Calu3 (cell line): ENCODE measurements around the gene TMEM167A. TPM values are rescaled to one million over a fixed set of nuclear protein-coding genes. Genes with fewer than 3 reads are reported as not detected.

Experiments
- BruUV-seq: library from RNA; stranded (reverse); fragments of 400-500 nt; replicated peaks from 2 replicates; lab custom pipeline; 2021; lab: Mats Ljungman, UMichigan
- CTCF ChIA-PET: fragments of 300-600 bp; sonication (Branson Sonifier 250); formaldehyde crosslinking; loops from one replicate; lab custom pipeline; 2022; ENCODE audit warnings: antibody characterized with exemption; lab: Charles Lee
- DNase-seq: peaks from one replicate; pipeline ENCODE4 v3.0.0; 2022
- H3K27ac Mint-ChIP-seq: one replicate; pipeline ENCODE4 v1.8.0; 2022; ENCODE audit warnings: mixed read lengths; ENCODE audit not compliant: unreplicated experiment
- H3K27me3 Mint-ChIP-seq: one replicate; pipeline ENCODE4 v1.8.0; 2022; ENCODE audit warnings: mixed read lengths; ENCODE audit not compliant: unreplicated experiment
- H3K36me3 Mint-ChIP-seq: one replicate; pipeline ENCODE4 v1.8.0; 2022; ENCODE audit warnings: mild to moderate bottlenecking, moderate library complexity, mixed read lengths; ENCODE audit not compliant: insufficient read depth, unreplicated experiment
- H3K4me1 Mint-ChIP-seq: one replicate; pipeline ENCODE4 v1.8.0; 2022; ENCODE audit warnings: mild to moderate bottlenecking, low read depth, mixed read lengths; ENCODE audit not compliant: unreplicated experiment
- H3K4me3 Mint-ChIP-seq: one replicate; pipeline ENCODE4 v1.8.0; 2022; ENCODE audit warnings: mild to moderate bottlenecking, low read depth, moderate library complexity, mixed read lengths; ENCODE audit not compliant: unreplicated experiment
- H3K9me3 Mint-ChIP-seq: one replicate; pipeline ENCODE4 v1.8.0; 2022; ENCODE audit warnings: low read depth, mixed read lengths; ENCODE audit not compliant: unreplicated experiment
- CTCF ChIP-seq: fragments of 200-600 bp; IDR thresholded peaks from one replicate; pipeline ENCODE4 v1.8.0; 2022; ENCODE audit warnings: antibody characterized with exemption; ENCODE audit not compliant: unreplicated experiment
- intact Hi-C: fragments of 100-400 bp; cut with micrococcal nuclease; formaldehyde crosslinking; loops from one replicate; pipeline ENCODE4 v1.10.0; 2022; ENCODE audit not compliant: unreplicated experiment
- total RNA-seq: library from RNA; stranded (reverse); gene quantifications from 2 replicates; pipeline ENCODE4 v1.2.3, GENCODE V29; 2022

TMEM167A gene
- total RNA-seq, 1 experiment from 2014 or later: 165 TPM

- DNase-seq: peak; percentile 55
- BruUV-seq: no TSS peak
- Mint-ChIP-seq H3K36me3 (peaks cover 12% of the 10 kb centered on the region), H3K9me3 (peaks cover 8% of the 10 kb centered on the region), H3K27me3 (no peaks in the 10 kb centered on the region), H3K4me1 (peaks cover 34% of the 10 kb centered on the region), H3K4me3 (peak overlapping the region; percentile 76), H3K27ac (peak overlapping the region; percentile 76)
- intact Hi-C loops: loop anchor here (5.0 to 10.0 kb wide), 4 partner anchors 56 to 741 kb away; no protein-coding TSS in a partner anchor
- CTCF ChIA-PET: no interaction called here
- TF ChIP-seq CTCF: no peak
These were observed 18.9 kb upstream of the TMEM167A start for GRCh38 chr5:83095957-83096539.

- DNase-seq: no peak
- BruUV-seq: no TSS peak
- Mint-ChIP-seq H3K27ac (peak overlapping the region; percentile 76), H3K4me1 (peaks cover 34% of the 10 kb centered on the region), H3K36me3 (peaks cover 12% of the 10 kb centered on the region), H3K27me3 (no peaks in the 10 kb centered on the region), H3K9me3 (peaks cover 8% of the 10 kb centered on the region), H3K4me3 (peak overlapping the region; percentile 76)
- TF ChIP-seq CTCF: no peak
- intact Hi-C loops: loop anchor here (5.0 to 10.0 kb wide), 4 partner anchors 57 to 741 kb away; no protein-coding TSS in a partner anchor
- CTCF ChIA-PET: interaction anchor here (0.7 kb wide), 1 partner anchor 41 kb away, joined by 5 read pairs; no protein-coding TSS in a partner anchor
These were observed 18.2 kb upstream of the TMEM167A start for GRCh38 chr5:83095163-83095956.

- no peak overlapping the region for H3K4me3 Mint-ChIP-seq
- peaks cover 12% of the 10 kb centered on the region for H3K36me3 Mint-ChIP-seq
- CTCF ChIA-PET: interaction anchor here (0.6 kb wide), 1 partner anchor 67 kb away, joined by 6 read pairs; no protein-coding TSS in a partner anchor
These were observed 16.5 kb upstream of the TMEM167A start for GRCh38 chr5:83093692-83094091.

More at GRCh38 chr5:83093692-83094091, 16.5 kb upstream of the TMEM167A start:
- BruUV-seq: no TSS peak
- no peaks in the 10 kb centered on the region for H3K27me3 Mint-ChIP-seq
- intact Hi-C loops: loop anchor here (10.0 kb wide), 2 partner anchors 209 to 739 kb away; no protein-coding TSS in a partner anchor
- DNase-seq: no peak
- peaks cover 8% of the 10 kb centered on the region for H3K9me3 Mint-ChIP-seq
- H3K27ac Mint-ChIP-seq: no peak overlapping the region
- no peak for TF ChIP-seq CTCF
- H3K4me1 Mint-ChIP-seq: peaks cover 34% of the 10 kb centered on the region
